ENCODE data around the gene LDLRAD1.
A peak's percentile ranks its signal among the peaks of the same experiment; 100 is the strongest.
"Not testable (repeated sequence)": the region's sequence is repeated elsewhere in the genome, so short reads cannot be mapped to it uniquely, and the experiment has no call there.

Gene LDLRAD1, protein sequence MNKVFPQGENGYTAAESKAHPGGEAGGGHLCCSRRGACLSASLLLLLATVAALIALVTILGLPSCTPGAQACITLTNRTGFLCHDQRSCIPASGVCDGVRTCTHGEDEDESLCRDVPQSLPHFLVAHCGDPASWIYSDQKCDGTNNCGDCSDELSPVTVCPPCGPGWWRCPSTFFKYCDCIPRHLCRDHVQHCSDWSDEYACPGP

DNA sequence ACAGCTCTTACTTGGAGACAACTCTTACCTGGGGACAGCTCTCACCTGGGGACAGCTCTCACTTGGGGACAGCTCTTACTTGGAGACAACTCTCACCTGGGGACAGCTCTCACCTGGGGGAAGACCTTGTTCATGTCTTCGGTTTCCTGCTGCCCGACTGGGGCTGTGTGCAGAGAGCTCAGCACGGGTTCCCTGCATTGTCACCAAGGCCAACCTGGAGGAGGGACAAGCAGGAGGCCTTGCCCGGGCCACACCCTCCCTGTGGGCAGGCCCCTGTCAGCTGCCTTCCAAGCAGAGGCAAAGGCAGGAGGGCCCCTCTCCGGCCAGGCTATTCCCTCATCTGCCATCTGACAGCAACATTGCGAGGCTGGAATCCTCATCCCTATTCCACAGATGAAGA, at the start of gene LDLRAD1:
TSS of gene LDLRAD1 (minus strand) at position 208 of the 400 bp plus-strand sequence. CDS start at position 134, 74 bp downstream.
- no peak for DNase-seq

DNA sequence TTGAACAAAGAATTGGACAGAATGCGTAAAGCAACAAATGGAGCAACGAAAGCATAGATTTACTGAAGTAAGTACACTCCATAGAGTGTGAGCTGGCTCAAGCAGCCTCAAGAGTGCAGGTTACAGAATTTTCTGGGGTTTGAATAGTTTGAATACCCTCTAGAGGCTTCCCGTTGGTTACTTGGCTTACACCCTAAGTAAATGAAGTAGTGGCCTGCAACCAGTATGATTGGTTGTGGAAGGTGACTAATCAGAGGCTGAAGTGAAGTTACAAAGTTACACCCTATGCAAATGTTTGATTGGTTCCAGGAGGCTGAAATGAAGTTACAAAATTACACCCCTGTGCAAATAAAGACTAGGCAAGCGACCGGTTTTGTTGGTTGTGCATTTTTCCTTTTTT, 46.3 kb upstream of the LDLRAD1 start:
- DNase-seq = no peak

DNA sequence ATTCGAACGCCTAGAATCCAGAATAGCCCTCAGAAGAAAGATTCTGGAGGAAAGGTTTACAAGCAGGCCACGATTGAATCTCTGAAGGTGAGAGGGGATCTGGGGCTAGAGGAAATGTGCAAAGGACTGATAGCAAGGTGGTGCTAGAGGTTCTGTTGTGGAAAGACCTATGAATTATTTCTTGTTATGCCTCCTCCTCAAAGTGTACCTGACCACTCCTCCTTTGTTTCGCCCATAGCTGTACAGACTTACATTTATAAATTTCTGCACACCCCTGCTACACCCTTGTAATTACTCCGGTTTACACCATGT, 36.4 kb upstream of the LDLRAD1 start:
- no peak for DNase-seq

DNA sequence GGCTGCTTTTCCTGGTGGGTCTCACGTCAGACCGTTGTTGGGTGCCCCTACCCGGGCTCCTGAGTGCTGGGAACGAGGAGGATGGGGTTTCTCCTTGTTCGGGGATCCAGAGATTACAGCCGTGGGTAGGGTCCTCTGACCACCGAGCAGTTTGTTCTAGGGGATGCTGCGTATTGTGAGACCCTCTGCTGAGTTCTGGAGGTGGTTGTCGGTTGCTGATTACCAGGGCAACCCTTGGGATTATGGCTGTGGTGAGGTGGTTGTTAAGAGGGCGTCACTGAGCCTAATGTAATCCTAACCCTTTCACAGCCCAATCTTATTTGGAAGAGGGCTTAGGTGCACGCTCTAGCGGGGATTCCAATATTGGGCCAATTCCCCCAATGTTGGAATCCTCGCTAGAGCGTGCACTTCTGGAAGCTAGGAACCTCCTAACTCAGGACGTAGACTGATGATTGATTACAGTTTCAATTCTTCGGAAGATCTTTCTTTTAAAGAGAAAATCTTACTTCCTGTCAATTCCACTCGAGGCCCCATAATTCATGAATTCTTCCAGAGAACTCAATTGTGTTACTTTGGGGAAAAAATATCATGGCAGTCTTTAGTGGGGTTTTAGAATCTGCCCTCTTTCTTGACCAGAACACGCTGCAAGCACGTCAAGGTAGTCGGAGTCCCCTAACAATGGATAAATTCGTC, 35.9 kb upstream of the LDLRAD1 start:
- DNase-seq = peak in 1 of 2 donors; percentile 33

DNA sequence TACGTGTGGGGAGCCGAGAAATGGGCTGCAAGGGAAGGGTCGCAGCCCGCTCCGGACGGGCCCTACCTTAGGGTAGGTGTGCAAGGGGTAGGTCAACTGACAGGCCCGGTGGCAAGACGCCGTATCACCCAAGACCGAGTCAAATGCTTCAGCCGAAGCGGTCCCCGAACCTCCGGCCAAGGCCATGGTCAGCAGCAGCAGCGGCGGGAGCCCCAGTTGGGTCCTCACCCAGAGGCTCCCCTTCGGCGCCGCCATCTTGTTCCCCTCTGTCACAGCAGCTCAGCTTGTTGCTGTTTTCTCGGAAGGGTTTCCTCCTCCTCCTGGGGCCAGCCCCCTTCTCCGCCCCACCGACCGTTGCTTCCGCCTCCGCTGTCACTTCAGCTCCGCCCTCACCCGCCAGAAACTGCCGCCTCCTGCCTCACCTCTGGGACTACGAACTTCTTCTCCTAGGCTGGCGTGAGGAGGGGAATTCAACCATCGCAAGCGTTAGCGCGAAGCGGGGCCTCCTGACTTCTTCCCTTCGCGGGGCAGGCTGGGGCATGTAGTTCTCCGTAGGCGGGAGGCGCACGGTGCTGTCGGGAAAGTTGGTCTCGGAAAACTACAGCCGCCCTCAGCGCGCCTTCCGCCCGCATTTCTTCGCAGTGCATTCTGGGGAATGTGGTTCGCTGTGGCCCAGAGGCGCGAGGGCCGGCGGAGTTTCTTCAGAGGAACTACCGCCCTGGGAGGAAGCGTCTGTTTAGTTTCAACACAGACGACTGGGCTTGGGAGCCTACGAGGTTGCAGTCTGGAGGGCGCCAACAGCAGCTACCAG, 35.2 kb upstream of the LDLRAD1 start, which contains the start of the genes TCEANC2 and TMEM59:
TSS of gene TCEANC2 (plus strand) at position 675 of the 811 bp plus-strand sequence. CDS start 815 bp downstream, outside the sequence.
TSS of gene TMEM59 (minus strand) at position 271 of the 811 bp plus-strand sequence. CDS start at position 255, 16 bp downstream.
- peak; percentile 99 for DNase-seq

DNA sequence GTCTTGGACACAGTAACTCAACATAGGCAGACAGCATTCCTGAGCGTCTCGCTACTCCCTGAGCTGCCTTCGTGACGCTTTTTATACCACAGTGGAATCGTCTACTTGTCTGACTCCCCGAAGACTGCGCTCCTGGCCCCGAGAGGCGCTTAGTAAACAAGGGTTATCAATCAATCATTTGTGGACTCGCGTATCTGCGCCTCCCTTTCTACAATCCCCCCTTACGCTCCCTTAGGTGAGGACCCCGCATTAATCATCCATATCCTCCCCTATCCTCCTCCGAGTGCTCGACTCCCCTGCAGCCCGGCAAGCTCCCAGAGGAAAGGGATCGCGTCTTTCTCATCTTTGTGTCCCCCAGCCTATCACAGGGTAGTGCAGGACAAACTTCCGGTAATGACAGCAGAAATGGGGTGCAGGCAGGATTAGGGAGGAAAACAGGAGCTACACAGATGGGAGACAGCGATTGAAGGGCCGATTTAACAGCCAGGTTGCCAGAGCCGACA, 34.5 kb upstream of the LDLRAD1 start:
- peak in 1 of 2 donors; percentile 48 for DNase-seq

DNA sequence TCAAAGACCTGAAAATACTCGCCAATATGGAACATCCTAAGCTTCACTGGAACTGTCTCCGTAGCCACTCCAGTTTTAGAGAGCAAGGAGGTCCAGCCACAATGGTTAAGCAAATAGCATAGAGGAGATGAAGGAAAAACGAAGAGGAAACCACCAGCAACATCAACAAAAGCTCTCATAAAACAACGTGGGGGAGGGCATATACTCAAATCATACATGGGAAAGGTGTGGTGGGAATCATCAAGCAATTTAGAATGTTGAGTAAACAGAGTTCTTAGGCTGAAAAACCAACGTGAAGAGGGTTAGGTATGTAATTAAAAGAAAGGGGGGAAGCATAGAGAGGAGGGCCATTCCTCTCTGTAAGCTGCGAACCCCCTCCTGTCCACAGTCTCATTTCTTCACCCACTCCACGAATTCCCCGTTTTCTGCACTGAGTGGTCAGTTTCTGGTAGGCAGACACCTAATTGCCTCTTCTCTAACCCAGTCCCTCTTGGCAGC, 34.0 kb upstream of the LDLRAD1 start:
- DNase-seq = peak in 1 of 2 donors; percentile 1

DNA sequence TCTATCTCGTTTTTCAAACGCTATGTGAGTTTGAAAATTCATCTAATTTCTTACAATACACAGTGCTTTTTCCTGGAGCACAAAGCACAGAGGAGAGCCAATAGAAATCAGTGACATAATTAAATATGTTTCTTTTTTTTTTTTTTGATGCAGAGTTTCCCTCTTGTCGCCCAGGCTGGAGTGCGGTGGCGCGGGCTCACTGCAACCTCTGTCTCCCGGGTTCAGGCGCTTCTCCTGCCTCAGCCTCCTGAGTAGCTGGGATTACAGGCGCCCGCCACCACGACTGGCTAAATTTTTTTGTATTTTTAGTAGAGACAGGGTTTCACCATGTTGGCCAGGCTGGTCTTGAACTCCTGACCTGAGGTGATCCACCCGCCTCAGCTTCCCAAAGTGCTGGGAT, 32.4 kb upstream of the LDLRAD1 start:
- DNase-seq = not testable (repeated sequence)

DNA sequence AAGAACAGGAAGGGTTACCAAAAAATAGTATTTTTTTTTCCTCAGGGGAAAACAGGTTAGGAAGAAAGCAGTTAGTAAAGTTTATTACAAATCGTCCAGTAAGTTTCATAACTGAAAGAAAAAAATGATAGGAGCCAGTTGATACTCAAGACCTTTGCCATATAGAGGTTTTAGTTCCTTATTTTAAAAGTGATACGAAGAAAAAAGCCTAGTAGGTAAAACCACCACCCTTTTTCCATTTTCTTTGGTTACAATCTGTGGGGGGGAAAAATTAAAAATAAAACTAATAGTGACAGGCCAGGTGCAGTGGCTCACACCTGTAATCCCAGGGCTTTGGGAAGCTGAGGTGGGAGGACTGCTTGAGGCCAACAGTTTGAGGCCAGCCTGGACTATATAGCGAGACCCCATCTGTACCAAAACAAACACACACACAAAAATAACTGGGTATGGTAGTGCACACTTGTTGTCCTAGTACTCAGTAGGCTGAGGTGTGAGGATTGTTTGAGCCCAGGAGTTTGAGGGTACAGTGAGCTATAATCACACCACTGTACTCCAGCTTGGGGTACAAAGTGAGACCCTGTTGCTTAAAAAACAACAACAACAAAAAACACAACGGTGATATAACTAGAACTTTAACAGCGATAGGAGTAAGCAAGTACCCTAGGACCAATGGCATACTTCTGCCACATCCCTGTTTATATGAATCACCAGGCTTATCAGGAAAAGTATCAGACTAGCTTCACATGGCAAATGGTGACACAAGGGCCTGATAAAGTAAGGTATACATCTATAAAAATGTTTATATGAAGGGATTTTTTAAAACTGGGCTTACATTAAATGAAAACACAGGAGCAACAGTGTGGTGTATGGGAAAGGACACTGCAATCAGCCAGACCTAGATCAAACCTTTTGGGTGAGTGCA, 29.7 kb upstream of the LDLRAD1 start:
- no peak for DNase-seq

DNA sequence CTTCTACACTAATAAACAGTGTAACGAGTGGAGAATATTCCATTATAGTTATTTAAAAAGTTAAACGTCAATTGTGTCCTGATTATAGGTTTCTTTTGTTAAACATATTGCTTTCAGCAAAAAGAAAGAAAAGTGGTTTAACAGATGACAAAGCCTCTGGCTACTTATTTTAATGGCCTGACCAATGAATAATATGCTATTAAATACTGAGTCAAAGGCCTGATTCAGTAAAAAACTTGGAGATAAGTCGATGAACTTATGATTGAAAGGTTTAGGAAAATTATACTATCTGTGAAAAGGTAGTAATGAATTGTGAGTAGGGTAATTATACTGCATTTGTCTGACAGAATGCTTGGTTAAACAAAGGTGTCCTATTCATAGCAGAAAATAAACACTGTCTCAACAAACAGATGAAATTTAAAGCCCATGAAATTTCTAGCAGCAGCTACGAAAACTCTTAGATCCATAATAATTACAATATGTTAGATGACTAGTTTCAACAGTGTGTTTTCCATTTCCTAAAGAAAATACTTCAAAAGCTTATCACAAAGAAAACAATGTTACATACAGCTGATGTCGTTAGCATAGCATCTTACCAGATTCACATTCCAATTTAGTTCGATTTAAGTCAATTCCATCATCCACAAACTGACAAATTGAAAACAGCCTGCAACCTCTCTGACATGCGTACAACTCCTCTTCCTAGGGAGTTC, 28.8 kb upstream of the LDLRAD1 start:
- DNase-seq = no peak

DNA sequence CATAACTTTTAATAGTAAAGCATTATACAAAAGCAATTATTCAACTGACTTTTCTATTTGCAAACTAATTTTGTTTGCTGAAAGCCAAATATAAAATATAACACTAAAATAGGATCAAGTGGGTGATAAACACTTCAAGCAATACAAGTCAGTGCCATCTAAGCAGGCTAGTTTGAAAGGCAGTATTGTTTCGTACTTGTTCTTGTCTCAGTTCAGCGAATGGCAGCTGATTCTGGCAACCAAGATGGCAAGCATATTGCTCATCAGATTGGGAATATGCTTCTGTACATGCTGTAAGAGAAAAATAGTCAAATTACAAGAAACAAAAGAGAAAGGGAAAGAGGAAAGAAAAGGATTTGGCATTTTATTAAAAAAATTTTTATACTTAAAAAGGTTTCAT, 27.5 kb upstream of the LDLRAD1 start:
- no peak for DNase-seq

DNA sequence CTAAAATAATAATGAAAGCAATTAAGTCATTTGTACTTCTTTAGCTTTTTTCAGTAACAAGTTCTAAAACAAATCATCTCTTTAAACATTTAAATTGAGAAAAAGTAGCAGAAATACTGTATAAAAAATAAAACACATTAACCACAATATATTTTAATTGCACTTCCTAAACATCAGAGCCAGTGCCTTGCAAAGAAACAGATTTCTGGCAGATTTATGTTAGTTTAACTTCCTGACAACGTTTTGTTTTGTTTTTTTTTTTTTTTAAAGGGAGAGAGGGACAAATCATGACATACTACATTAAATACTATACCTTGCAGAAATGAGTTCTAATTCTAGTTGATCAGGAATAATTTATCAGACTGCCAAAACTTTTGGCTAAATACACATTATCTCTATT, 23.8 kb upstream of the LDLRAD1 start:
- no peak for DNase-seq

DNA sequence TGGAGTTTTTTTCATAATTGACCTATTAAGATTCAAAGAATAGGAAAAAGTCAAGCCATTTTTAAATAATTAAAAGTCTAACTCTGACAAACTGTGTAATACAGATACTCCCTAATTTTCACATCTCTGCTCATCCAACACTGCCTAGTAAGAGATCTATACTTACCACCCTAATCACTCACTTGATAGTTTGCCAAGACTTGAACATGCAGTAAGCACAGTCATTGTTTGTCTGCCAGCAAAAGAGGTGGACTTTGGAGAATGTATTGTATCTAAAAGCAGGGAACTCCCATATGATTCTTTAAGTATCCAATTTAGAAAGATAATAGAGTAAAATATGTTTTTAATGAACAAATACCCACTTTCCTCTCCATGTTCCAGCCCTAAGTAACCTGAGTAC, 19.5 kb upstream of the LDLRAD1 start:
- no peak for DNase-seq

DNA sequence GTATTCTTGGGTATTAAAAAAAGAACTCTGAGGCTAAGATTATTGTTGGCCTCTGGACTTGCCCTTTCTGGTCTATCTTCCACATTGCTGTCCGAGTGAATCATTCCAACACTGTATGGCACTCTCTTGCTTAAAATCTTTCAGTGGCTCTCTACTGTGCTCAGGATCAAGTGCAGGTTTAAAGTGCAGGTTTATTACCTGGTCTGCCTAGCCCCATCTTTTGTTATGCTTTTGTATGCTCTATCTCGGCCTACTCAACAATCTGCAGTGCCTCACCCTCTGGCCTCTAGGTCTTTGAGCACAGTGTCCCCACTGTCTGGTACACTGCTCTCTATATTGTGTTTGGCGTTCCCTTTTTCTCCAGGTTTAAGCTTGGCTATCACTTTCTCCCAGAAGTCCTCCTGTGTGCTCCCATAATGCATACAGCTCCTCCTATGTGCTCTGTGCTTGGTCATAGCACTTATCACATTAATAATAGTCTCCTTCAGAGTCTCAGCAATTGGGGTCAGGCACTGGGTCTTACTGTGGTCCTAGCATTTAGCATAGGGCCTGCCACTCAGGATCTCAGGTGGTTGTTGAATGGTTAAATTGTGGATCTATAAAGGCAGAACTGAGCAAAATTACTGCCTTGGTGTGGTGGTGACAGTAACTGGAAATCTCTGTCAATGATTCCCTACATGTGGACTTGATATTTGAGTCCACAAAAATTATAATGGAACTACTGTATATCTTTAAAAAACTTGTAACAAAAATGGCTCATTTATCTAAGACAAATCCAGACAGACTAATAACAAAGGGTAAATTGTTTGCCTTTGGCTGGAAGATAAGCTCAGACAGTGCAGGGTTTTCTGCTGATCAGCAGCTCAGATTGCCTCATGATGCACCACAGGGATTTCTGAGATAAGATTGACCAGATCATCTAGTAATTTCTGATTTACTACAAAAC, 10.6 kb upstream of the LDLRAD1 start:
- no peak for DNase-seq

DNA sequence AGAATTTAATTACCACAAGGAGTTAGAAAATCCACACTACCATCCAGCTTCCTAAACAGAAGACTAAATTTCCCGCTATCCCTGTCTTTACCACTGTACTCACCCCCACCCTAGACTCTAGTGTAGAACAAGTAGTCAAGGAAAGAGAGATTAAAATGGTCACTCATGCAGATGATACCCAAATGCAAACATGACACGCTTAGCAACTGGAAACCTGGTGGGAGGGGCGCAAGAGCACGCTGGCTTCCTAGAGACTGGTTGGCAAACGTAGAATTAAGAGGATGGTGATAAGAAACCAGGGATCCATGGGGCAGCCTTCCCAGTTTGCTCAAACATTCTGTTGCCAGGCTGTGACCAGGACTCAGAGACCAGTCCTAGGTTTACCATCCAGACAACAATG, 9.9 kb upstream of the LDLRAD1 start:
- no peak for DNase-seq

DNA sequence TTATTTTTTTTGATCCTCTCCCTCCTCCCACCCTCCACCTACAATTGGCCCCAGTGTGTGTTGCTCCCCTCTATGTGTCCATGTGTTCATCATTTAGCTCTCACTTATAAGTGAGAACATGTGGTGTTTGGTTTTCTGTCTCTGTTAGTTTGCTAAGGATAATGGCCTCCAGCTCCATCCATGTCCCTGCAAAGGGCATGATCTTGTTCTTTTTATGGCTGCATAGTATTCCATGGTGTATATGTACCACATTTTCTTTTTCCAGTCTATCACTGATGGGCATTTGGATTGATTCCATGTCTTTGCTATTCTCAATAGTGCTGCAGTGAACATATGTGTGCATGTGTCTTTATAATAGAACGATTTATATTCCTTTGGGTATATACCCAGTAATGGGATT, 6.8 kb upstream of the LDLRAD1 start:
- not testable (repeated sequence) for DNase-seq

DNA sequence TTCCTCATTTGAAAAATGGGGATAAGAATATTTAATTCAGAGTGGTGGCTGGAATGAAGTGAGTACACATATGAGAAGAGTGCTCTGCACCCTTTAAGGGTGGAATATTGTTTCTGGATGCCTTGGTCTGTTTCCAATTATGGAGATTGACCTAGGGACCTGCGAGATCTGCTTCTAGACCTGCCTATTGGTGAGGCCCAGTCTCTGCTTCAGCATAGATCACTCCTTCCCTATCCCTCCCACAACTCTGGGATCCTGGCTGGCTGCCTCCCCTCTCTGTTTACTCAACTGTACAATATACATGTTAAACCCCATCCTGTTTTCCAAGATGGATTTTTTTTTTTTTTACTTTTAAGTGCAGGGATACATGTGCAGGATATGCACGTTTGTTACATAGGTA, 6.4 kb upstream of the LDLRAD1 start:
- DNase-seq = no peak

DNA sequence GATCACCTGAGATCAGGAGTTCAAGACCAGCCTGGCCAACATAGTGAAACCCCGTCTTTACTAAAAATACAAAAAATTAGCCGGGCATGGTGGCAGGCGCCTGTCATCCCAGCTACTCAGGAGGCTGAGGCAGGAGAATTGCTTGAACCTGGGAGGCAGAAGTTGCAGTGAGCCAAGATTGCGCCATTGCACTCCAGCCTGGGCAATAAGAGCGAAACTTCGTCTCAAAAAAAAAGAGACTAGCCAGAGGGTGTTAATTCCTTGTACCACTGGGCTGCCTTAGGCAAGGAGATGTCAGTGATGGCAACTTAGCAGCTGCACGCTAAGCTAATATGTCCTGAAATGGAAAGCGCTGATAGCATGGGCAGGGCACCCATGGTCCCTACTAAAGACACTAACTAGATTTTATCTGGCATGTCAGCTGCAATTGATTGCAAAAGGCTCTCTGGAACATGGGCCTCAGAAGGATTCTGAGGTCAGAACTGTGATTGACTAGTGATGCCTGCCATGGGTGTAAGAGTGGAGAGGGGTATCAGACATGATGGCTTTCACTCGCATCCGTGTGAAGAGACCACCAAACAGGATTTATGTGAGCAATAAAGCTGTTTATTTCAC, 1.7 kb upstream of the LDLRAD1 start:
- not testable (repeated sequence) for DNase-seq

DNA sequence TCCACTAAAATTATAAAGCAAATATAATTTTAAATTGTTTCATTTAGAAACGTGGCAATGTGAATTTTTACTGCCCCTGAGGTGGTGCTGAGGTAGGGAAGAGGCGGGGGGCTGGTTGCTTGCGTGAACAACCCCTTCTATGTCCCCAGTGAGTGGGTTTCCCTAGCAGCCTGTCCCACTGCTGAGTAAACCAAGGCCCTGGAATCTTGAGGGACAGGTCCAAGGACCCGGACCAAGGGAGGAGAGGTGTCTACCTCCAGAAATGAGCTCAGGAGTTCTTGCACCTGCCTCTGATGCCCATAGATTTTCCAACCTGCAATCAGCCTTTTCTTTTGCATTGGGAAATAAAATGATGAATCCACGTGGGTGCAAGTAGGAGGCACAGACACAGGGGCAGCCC, 649 bp upstream of the LDLRAD1 start:
- no peak for DNase-seq

Measured in CD4-positive, alpha-beta T cell treated with Interleukin-4 for 1 hour (primary cell).